GOT3 (cell line): ENCODE data around the gene RASGRP1.

Experiments used
- DNase-seq: peaks from one replicate; lab custom pipeline; 2025; ENCODE audit warnings: mixed read lengths; lab: John Stamatoyannopoulos, UW

RASGRP1 gene

DNA sequence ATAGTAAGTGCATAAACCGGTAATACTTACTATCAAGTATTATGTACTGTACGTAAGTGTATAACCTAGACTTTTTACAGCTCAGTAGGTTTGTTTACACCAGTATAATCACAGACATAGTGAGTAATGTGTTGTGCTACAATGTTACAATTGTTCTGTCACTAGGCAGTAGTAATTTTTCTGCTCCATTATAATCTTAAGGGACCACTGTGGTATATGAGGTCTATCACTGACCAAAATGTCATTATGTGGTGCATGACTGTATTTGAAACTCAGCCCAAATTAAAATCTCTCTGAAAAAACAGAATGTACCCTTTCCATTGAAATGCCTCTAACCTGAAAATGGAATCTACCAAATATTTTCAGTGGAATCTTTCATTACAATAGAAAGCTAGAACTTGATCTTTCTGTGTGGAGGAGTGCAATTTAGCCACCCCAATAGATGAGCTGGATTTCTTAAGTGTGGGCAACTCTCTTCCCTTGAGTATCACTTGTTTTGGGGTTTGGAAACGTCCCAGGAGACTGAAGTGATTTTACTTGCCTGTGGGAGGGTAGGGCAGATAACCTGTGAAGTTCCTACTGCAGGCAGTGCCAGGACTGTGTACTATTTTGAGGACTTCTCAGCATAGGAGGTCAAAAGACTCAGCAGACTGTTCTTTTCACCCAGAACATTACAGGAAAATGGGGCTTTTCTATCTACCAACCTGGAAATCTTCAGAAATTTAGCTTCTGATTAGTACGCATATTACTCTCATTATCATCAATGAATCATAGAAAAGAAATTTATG, 59.7 kb downstream of the RASGRP1 start:
- DNase-seq = no peak

- DNase-seq = no peak
Observed at GRCh38 chr15:38503496-38503895, 61.1 kb downstream of the RASGRP1 start.

- DNase-seq = no peak
Observed at GRCh38 chr15:38499651-38500050, 65.0 kb downstream of the RASGRP1 start.

GRCh38 chr15:38496151-38496550, 68.5 kb downstream of the RASGRP1 start:
- no peak for DNase-seq

GRCh38 chr15:38490242-38490922, 74.2 kb downstream of the RASGRP1 start:
- DNase-seq = no peak

DNA sequence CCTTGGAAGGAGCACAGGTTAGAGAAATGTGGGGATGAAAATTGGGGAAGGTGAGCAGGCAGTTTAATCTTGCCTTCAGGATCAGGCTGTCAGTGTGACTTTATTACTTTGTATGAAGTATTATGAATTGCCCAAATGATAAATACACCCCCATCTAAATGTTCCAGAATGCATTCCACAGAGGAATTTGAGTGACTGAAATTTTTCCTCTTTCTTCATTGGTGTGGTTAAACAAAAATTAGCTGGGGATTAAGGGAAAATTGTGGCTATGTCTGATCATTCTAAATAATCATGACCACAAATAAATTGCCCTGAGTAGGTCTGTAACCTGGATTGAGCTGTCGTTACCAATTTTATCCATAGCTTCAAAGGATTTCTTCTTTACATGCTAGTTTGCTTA, 77.2 kb downstream of the RASGRP1 start:
- no peak for DNase-seq

DNA sequence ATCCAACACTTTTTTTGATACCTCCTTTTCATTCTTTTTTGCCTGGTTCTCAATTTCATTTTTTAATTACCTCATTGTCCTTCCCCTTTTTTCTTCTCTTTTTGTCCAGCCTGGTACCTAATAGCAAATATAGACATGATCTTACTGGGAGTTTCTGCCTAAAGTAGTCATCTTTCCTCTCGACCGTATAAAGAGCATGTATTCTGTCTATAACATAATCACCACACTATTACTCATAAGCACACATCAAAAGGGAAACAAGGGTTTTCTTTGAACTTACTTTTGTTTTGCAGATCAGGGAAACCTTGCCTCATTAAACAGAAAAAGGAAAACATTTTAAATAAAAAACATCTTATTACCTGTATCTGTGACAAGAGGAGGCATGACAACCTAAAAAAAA, 77.7 kb downstream of the RASGRP1 start:
- DNase-seq = no peak

DNA sequence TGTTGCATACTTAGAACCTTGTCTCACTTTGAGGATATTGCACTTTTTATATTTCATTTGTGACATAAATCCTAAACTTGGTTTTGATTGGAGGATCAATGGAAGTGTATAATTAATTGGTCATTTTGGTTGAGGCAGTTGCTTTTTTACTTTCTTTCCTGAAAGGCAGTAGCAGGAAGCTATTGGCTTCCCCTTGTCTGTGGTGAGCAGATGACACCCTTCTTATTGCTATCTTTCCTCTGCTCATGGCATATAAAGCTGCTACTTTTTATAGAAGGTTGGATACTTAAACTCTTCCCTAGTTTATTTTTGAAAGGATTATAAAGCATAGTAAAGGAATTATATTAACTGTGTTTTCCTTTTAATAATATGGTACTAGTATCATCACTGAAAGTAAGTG, 82.0 kb downstream of the RASGRP1 start:
- no peak for DNase-seq

DNA sequence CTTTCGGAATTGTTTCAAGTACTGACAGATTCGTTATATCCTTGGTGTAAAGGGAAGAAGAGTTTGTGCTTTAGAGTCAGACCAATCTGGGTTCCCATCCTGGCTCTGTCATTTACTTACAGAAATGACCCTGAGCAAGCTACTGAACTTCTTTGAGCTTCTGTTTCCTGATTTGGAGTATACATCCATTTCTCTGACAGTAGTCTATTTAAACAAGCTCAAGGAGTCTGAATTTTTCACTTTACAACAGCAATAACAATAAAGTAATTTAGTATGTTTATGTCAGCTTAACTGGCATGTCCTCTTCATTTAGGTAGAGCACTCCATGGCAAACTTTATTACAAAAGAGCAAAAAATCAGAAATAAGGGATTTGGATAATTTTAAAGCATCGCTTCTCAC, 82.9 kb downstream of the RASGRP1 start:
- DNase-seq = no peak

DNA sequence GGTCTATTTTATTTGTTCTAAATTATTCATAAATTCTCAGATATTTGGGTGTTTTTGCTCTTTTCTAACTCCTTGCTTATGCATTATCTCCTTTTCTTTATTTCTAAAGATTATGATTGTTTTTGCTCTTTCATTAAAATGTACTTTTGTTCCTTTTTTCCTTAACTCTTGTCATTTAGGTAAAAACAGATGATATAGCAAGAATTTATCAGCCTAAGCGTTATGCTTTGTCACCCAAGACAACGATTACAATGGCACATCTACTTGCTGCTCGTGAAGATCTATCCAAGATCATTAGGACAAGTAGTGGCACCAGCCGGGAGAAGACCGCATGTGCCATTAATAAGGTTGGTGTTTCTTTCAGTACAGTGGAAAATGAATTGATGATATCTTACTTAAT, 83.5 kb downstream of the RASGRP1 start:
- no peak for DNase-seq

- no peak for DNase-seq
Observed at GRCh38 chr15:38479756-38480155, 84.9 kb downstream of the RASGRP1 start.

DNA sequence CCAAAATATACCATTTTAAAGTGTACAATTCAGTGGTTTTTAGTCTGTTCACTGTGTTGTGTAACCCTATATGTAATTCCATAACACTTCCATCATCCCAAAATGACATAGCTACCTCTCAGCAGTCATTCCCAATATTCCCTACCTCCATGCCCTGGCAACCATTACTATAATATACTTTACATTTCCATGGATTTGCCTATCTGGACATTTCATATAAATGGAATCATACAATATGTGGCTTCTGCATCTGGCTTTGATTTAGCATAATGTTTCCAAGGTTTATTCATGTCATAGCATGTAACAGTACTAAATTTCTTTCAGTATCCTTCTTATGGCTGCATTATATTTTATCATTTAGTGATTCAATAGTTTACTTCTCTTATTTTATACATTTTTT, 85.3 kb downstream of the RASGRP1 start:
- no peak for DNase-seq

GRCh38 chr15:38477637-38478036, 87.0 kb downstream of the RASGRP1 start:
- DNase-seq = no peak

DNA sequence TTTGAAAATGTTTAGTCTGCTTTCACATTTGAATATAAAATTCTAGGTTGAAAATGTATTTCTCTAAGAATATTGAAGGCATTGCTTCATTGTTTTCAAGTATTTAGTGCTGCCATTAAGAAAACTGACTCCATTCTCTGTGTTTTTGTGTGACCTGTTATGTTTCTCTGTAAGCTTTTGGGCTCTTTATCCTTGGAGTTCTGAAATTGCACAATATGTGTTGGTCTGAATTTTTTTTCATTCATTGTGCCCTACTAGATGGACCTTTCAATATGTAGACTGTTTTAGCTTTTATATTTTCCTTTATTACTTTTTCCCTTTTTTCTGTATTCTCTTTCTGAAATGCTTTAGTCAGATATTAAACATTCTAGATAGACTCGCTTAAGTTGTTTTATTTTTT, 88.5 kb downstream of the RASGRP1 start:
- DNase-seq = no peak

GRCh38 chr15:38475361-38475760, 89.3 kb downstream of the RASGRP1 start:
- no peak for DNase-seq

DNA sequence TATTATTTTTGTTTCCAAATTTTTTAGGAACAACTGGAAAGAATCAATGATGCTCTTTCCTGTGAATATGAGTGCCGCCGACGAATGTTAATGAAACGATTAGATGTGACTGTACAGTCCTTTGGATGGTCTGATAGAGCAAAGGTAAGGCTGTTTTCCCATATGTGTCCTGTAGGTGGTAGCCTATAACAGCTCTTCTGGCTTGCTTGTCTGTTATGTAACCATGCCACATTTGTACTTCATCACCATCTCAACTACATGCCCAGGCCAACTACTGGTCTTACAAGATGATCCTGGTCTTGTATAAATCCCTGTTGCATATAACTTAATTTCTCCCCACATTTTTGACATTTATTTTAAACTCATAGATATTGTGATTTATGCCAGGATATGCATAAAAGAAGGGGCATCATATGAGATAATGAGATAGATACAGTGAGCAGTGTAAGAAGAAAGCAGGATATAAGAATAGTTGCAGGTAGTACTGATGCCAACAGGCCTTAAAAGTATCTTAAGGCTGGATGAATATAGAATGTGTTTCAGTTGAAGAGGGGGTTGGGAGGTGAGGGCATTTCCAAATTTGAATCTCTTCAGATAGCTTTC, 90.4 kb downstream of the RASGRP1 start:
- no peak for DNase-seq

DNA sequence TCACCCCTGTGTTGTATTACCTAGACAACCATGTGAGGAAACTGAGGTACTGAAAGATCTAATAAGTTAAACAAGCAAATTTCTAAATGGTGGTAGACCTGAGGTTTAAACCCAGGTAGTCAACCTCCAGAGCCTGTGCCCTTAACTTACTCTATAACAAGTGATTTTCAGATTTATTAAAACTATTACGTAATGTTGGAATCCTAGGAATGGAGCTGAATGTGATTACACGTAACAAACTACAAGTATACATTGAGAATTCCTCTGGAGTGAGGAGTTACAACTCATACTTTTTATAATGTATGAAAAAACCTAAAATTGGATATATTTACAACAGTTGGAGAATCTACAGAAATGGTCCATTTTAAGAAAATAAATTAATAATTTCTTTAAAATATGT, 92.6 kb downstream of the RASGRP1 start:
- DNase-seq = no peak

DNA sequence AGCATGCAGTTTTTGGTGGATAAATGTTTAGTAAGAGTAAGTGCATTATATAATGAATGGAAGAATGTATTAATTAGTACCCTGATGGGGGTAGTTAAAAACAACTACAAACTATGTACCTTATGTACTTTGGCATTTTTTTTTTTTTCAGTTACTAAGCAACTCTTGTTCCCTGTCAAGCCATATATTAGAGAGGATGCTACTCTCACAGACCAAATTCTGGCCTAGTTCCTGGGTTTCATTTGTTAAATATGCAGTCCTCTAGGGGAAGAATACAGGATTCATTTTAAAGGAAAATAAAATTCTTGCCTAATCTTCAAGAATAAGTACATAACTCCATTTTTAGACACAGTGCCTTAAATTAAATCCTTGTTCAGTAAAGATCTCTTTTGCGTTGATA, 93.8 kb downstream of the RASGRP1 start:
- no peak for DNase-seq

DNA sequence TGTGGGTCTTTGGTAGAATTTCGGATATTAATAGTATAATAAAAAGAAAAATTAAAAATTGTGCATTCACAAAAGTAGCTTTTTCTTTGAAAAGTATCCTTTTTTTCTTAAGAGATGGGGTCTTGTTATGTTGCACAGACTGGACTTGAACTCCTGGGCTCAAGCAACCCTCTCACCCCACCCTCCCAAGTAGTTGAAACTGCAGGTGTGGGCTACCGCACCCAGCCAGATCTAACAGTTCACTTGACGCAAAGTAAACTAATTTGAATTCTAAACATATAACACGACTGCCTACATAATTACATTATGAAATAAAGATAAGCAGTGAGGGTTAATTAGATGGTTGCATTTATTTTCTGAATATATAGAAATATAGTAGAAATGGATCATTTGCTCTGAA, 99.9 kb downstream of the RASGRP1 start:
- no peak for DNase-seq

DNA sequence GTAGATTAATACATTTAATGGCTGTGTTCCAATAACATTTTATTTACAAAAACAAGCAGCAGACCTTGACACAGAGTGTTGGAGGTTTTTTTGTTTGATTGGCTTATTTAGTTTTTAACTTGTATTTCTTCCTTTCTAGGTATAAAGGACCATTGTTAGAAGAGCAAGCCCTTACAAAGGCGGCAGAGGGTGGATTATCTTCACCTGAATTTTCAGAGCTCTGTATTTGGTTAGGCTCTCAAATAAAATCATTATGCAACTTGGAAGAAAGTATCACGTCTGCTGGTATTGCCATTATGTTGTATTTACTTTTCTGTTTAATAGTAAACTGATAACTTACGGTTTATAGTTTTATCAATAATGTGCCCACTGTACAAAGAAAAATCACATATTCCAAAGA, 100.7 kb downstream of the RASGRP1 start:
- no peak for DNase-seq

- no peak for DNase-seq
Observed at GRCh38 chr15:38461066-38461833, 103.4 kb downstream of the RASGRP1 start.

- DNase-seq = no peak
Observed at GRCh38 chr15:38460543-38460942, 104.1 kb downstream of the RASGRP1 start.

GRCh38 chr15:38459480-38459879, 105.1 kb downstream of the RASGRP1 start:
- DNase-seq = no peak
